ENCODE measurements around the gene ABCC6.
"Not testable (repeated sequence)": the region's sequence is repeated elsewhere in the genome, so short reads cannot be mapped to it uniquely, and the experiment has no call there.

The ABCC6 gene

DNA sequence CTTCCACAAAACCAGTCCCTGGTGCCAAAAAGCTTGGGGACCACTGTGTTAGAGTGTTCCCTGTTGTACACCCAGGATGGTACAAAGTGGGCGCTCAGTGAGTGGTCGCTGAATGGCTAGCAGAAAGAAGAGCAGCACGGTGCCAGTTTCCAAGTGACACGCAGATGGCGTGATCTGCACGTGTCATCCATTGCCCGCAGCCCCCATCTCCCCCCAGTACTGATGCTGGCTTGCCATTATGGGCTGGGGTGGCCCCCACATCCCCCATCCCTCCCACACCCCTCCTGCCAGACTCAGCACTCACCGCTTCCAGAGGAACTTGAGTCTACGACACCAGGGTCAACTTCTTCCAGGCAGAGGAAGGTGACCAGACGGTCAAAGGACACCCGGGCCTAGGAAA, 36.5 kb downstream of the ABCC6 start:
- DNase-seq: no peak

DNA sequence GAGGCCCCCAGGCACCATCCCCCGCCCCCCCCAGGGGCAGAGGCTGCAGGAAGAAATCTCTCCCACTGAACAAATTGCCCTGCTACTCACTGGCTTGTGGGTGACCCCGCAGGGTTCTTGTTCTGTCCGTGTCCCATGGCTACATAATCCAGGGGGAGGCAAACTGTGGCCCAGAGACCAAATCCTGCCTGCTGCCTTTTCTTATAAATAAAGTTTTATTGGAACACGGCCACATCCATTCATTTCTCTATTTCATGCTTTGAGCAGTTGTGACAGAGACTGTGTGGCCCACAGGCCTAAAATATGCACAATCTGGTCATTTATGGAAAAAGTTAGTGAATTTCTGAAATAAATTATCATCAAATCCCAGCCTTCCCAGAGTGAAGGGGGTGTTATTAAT, 38.2 kb downstream of the ABCC6 start:
- no peak for DNase-seq

DNA sequence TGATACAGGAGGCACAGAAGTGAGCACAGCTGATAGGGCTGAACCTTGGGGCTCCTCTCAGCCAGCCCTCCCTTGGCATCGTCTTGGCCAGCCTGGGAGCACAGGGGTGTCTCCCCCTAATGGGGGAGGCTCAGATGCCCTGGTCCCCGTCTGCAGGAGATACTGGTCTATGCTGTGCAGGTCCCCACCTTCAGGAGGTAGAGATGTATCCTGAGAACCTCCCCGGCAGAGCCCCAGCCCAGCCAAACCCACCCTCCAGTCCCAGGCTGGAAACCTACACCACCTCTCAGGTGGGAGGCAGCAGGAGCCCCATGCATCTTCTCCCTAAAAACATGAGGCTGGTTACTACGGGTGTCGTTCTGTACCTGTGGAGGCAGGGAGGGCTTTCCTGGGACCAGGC, 38.7 kb downstream of the ABCC6 start:
- no peak for DNase-seq

DNA sequence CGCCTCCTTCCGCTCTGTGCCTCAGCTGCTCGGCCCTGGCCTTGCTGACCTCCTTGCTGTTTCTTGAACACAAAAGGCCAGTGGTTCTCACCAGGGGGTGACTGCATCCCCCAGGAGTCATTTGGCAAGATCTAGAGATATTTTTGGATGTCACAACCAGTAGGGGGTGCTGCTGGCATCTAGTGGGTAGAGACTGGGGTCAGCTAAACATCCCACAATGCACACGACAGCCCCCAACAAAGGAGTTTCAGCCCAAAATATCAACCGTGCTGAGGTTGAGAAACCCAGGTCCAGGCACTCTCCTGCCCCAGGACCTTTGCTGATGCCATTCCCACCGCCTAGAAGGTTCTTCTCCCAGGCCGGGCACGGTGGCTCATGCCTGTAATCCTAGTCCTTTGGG, 39.7 kb downstream of the ABCC6 start:
- DNase-seq: no peak

DNA sequence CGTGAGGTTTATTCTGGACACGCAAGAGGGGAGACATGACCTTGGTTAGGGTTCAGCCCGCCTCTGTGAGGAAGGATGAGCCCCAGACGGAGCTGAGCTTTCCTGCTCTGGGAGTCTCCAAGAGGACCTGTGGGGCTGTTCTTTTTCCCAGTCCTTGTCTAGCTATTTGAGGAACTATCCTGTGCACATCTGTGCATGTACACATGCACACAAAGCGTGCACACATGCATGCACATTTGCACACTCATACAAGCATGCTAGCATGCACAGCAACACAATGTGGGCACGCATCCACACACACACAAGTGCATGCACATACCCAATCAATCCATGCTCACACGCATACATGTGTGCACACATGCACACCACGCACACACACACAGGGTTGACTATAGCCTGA, 40.4 kb downstream of the ABCC6 start:
- no peak for DNase-seq

DNA sequence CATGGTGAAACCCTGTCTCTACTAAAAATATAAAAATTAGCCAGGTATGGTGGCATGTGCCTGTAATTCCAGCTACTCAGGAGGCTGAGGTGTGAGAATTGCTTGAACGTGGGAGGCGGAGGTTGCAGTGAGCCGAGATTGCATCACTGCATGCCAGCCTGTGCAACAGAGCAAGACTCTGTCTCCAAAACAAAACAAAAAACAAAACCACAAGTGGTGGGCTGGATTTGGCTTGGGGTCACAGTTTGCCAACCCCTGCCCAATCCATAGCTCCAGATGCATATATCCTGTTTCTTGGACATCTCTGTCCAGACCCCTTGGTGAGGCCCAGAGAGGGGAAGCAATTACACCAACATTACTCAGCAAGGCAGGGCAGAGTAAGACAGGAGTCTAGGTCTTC, 41.5 kb downstream of the ABCC6 start:
- DNase-seq: not testable (repeated sequence)

DNA sequence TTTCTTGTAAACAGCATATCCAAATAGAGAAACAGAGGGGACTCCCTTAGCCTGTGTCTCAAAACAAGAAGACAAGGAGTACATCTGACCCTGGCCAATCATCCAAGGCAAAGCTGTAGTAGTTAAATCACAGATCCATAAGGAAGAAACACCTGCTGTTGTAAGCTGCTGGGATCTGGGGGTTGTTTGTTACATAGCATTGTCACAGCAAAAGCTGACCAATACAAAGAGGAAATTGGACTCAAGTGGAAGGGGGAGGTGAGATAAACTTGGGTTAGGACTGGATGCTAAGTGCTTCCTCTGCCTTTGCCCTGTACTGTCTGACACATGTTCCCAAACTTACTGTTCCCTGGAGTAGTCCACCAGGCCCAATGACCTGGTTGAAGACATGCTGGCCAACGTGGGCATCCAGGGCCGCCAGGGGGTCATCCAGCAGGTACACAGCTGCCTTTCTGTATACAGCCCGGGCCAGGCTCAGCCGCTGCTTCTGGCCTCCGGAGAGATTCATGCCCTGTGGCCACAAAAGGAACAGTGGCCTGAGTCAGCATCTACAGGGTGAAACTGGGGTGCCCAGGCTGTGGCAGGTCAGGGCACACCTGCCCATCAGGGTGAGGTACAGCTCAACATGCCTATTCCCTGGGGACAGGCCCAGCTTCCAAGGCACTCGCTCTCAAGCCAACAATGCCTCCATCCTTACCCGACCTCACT, 44.7 kb downstream of the ABCC6 start:
- DNase-seq: no peak

DNA sequence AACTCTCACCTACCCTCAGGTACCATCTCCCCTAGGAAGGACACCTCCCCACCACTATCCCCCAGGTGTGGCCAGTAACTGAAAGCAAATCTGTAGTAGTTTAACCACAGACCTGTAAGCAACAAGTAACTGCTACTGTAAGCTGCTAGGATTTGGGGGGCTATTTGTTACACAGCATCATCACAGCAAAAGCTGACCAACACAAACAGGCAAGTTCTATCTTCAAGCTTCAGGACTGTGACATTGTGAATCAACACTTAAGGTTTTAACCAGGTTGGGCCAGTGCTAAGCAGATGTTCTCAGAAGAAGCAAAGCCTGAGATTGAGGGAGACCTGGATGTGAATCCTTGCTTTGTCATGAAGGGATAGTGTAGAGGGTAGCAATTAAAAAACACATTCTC, 47.0 kb downstream of the ABCC6 start:
- no peak for DNase-seq

DNA sequence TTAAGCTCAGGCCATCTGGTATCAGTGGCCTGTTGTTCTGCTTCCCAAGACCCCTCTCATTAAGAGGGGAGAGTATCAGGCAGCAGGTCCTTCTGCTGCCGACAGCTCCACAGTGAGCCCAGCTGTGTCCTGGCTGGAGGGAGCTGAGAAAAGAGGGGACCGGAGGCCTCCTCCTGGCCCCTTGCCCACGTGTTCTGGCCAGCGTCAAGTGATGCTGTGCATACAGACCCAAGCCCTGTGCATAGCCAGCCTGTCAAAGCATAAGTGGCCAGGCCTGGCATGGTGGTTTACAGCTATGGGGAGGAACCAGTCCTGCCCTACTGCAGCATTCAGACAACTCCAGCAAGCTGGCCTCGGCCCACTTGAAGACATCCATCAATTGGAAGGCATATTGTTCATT, 48.0 kb downstream of the ABCC6 start:
- no peak for DNase-seq

DNA sequence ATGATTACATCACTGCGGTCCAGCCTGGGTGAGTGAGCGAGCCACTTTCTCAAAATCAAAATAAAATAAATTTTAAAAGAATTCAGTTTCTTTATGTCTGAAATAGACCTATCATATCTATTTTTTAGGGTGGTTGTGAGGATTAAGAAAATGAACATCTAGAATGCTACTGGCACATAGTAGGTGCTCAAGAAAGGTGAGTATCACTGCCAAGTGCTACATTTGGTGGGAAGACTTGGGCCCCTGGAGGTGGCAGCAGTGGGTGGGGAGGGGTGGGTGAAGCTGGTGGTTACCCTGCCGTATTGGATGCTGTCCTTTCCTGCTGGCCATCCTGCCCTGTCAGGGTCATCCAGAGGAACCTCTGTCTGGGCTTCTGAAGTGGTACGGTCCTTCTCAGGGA, 50.3 kb downstream of the ABCC6 start:
- DNase-seq: no peak

DNA sequence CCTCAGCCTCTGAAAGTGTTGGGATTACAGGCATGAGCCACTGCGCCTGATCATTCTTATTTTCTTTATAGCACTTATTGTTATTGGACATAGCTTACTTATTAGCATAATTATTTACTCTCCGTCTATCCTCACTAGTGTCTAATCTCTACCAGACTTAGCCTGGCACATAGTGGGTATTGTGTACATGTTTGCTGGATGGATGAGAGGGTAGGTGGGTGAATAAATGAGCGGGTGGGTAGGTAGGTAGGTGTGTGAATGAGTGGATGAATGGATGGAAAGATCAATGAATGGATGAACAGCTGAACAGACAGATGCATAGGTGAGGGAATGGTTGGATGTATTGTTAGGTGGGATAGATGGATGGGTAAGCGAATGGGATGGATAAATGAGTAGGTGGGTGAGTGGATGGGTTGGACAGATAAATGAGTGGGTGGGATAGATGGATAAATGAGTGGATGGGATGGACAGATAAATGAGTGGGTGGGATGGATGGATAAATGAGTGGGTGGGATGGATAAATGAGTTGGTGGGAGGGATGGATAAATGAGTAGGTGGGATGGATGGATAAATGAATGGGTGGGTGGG, 51.9 kb downstream of the ABCC6 start:
- no peak for DNase-seq

DNA sequence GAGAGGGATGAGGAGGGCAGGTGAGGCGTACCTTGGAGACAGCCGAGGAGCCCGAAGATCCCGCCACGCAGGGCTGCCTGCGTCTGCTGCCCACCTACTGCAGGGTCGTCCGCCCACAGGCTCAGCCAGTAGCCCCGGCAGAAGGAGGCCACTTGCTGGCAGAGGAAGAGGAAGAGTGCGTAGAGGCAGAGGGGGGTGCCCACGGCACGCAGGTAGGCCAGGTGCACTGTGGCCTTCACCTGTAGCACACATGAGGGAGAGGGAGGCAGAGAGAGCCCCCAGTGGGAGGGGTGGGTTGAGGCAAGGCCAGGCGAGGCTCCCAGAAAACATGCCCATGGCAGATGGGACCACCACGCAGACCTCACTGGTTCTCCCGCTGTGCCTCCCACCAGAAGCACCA, 53.7 kb downstream of the ABCC6 start:
- no peak for DNase-seq

DNA sequence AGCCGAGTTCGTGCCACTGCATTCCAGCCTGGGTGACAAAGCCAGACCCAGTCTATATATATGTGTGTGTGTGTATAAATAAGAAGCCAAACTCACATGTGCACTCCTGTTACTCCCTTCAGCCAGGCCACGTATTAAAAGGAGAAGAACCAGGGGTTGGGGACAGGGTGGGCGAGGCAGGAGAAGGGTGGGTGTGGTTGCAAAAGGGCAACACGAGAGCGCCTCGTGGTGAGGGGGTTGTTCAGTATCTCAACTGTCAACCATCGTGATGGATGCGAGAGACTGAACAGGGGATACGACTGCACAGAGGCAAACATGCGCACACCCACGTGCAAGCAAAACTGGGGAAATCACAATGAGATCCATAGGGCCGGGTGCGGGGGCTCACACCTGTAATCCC, 54.9 kb downstream of the ABCC6 start:
- DNase-seq: no peak

DNA sequence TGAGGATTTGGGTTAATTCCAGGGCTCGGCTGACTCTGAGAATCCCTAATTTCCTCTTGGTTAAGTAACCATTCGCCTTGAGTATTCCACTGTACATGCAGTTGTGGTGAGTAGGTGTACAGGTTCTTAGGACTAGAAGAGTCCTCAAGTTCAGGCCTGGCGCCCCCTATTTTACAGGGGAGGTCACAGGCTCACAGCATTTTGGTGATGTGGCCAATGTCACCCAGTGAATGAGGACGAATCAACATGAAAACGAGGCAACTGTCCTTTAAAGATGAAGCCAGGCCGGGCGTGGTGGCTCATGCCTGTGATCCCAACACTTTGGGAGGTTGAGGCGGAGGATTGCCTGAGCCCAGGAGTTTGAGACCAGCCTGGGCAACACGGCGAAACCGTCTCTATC, 55.4 kb downstream of the ABCC6 start:
- no peak for DNase-seq

DNA sequence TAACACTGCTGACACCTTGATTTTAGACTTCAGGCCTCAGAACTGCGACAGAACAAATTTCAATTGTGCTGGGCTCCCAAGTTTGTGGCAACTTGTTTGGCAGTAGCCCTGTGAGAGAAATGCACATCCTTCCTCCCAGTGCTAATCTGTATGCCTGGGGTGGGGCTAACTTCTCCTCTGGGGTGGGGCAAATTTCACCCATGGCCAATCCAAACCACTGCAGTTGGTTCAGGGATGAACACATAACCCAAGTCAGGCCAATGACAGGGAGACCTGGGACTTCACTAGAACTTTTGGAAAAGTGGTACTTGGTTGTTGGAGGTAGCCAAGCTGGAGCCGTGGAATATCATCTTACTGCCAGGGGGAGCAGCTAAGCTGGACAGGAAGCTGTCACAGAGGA, 56.3 kb downstream of the ABCC6 start:
- no peak for DNase-seq

DNA sequence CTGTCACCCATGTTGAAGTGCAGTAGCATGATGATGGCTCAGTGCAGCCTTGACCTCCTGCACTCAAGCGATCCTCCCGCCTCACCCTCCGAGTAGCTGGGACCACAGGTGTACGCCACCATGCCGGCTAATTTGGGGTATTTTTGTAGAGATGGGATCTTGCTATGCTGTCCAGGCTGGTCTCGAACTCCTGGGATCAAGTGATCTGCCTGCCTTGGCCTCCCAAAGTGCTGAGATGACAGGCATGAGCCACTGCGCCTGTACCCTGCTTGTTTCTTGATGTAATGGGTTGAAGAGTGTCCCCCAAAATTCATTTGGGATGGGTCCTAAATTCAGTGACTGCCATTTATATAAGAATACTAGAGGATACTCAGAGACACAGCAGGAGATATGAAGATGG, 57.2 kb downstream of the ABCC6 start:
- no peak for DNase-seq

DNA sequence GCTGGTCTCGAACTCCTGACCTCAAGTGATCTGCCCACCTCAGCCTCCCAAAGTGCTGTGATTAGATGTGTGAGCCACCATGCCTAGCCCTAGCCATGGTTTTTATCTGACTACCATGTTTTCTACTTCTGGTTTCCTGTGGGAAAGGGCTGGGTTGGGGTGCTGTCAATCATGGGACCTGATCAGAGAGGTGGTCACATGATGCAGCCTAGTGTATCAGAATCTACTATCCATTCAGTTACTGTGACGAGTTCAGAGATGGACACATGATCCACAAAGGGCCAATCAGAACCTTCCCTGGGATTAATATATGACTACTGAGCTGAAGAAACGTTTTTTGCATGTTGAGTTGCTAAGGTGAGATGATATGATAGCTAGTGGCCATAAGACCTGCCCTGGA, 59.1 kb downstream of the ABCC6 start:
- no peak for DNase-seq

DNA sequence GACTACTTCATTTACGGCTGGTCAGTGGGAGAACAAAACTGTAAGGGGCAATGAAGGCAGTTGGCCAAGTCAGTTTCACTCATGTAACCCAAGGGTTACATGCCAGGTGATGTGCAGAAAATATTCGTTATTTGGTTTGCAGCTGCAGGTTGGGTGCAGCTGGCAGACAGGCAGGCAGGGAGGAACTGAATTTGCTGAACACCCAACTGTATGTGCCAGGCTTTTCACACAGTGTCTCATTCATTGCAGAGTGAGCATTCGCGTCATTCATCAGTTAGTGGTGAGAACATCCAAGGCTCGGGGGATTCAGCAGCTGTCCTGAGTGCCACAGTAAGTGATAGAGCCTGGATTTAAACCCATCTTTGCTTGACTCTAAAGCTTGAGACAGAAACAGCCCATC, 59.7 kb downstream of the ABCC6 start:
- no peak for DNase-seq

DNA sequence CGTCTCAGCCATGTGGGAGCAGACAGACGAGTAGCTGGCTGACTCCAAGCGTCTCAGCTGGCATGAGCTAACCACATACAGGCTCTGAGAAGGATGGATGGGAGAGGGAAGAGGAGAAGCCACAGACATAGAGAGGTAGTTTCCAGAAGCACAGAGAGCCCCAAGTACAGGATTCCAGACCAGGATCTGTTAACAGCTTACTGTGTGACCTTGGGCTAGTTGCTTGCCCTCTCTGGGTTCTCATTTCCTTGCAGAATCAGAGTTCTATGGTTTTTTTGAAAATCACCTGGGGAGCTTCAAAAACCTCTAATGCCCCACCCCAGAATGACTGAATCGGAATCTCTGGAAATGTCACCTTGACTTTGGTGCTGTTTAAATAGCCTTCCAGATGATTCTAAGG, 60.2 kb downstream of the ABCC6 start:
- DNase-seq: no peak

DNA sequence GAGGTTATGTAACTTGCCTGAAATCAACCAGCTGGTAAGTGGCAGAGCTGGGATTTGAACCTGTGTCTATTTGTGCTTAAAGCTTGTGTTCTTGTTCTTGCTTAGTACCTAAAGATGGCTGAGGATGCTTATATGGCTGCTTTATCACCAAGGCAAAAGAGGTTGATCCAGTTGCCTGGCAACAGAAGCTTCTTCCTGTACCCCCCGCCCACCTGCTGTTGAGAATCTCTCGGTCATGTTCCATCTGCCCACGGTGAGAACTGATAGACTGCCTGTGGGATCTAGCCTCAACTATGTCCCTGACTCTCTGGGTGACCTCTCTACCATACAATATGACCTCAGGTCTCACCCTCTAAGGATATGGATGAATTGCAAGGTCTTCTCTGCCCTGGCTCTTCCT, 60.7 kb downstream of the ABCC6 start:
- peak in 1 of 2 donors; percentile 10 for DNase-seq

DNA sequence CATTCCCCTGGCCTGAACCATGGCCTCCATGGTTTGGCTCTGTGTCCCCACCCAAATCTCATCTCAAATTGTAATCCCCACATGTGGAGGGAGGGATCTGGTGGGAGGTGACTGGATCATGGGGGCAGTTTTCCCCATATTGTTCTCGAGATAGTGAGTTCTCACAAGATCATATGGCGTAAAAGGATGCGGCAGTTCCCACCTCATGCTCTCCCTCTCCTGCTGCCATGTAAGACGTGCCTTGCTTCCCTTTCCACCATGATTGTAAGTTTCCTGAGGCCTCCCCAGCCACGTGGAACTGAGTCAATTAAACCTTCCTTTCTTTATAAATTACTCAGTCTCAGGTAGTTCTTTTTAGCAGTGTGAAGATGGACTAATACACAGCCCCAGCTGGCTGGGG, 61.5 kb downstream of the ABCC6 start:
- not testable (repeated sequence) for DNase-seq

DNA sequence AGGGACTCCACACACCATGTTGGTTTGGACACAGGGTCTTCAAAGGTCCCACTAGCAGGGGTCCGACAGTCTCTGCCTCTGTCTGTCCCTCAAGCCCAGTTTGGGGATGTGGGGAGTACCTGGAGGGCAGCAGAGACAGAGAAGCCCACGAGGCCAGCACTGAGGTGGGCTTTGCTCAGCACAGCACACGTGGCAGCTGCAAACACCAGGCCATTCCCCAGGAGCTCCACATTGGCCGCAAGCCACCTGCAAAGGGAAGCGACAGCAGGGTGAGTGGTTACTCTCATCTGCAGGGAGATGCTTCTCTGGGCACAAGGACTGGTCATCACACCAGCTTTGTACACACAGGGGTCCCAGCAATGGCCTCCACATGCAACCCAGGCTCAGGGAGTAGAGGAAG, 62.0 kb downstream of the ABCC6 start:
- no peak for DNase-seq

DNA sequence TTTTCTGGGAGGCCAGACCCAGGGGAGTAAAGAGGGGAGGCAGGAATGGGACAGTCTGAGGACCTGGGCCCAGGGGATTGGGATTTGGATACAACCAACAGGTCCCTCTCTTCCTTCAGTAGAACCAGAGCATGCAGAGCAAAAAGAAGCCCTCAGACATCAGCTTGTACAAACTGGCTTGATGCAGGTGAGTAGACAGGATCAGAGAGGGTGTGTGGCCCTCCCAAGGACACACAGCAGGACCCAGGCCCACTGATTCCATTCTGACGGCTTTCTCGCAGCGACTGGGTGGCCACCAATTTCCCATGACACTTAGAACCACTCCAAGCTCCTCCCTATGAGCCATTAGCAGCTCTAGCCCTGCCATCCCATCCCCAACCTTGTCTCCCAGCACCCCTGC, 63.6 kb downstream of the ABCC6 start:
- DNase-seq: no peak

DNA sequence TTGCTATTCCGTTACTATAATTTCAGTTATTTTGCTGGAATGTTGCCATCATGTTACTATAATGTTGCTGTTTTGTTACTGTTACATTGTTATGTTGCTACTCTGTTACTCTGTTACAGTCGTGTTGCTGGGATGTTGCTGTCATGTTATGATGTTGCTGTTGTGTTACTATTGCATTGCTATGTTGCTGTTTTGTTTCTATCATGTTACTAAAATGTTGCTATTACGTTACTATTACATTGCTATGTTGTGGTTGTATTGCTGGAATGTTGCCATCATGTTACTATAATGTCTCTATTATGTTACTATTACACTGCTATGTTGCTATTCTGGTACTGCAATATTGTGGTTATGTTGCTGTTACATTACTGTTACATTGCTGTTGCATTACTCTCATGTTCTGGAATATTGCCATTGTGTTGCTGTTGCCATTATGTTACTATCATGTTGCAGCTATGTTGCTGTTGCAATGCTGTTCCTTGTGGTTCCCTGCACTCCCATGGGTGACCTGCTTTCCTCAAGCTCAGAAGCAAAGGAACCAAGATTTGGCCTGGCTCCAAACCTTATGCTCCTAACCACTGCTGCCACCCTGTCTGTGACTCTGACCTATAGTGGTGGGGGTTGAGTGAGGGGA, 64.4 kb downstream of the ABCC6 start:
- DNase-seq: no peak
